Spleen (tissue), 11 donors: ENCODE measurements around the gene SLIT3. TPM values are rescaled to one million over a fixed set of nuclear protein-coding genes. Genes with fewer than 3 reads are reported as not detected.

ENCODE experiments used
- DNase-seq: peaks from one replicate; pipeline ENCODE4 v3.0.0-alpha.2; 2020
- H3K27ac ChIP-seq, 8 donors: fragments of 200-600 bp; sonication (generic) in 7 of 8; 1 replicate in 4 of 8; 2 replicates in 4 of 8; pipeline versions ENCODE4 v1.5.0 to v1.8.0; 2016 to 2021; ENCODE audit warnings: inconsistent platforms in 4 of 8, mild to moderate bottlenecking in 4 of 8, moderate library complexity in 1 of 8
- H3K27me3 ChIP-seq, 7 donors: fragments of 200-600 bp; sonication (generic) in 6 of 7; replicated peaks in 1 of 7; 1 replicate in 4 of 7; 2 replicates in 3 of 7; pipeline versions ENCODE4 v1.5.0 to v1.8.0; 2016 to 2021; ENCODE audit warnings: inconsistent platforms in 3 of 7, mild to moderate bottlenecking in 1 of 7
- H3K36me3 ChIP-seq, 6 donors: fragments of 200-600 bp; sonication (generic) in 5 of 6; 1 replicate in 4 of 6; 2 replicates in 2 of 6; pipeline versions ENCODE4 v1.5.0 to v1.8.0; 2016 to 2021; ENCODE audit warnings: inconsistent platforms in 2 of 6
- H3K4me1 ChIP-seq, 6 donors: fragments of 200-600 bp; sonication (generic) in 5 of 6; 1 replicate in 3 of 6; 2 replicates in 3 of 6; pipeline versions ENCODE4 v1.5.0 to v1.8.0; 2016 to 2021; ENCODE audit warnings: inconsistent platforms in 3 of 6
- H3K4me3 ChIP-seq, 8 donors: fragments of 200-600 bp; sonication (generic) in 7 of 8; 1 replicate in 4 of 8; 2 replicates in 4 of 8; pipeline versions ENCODE4 v1.5.0 to v1.8.0; 2016 to 2021; ENCODE audit warnings: inconsistent platforms in 4 of 8, mild to moderate bottlenecking in 4 of 8, moderate library complexity in 2 of 8
- H3K9me3 ChIP-seq, 8 donors: fragments of 200-600 bp; sonication (generic) in 7 of 8; 1 replicate in 4 of 8; 2 replicates in 4 of 8; pipeline versions ENCODE4 v1.5.0 to v1.8.0; 2016 to 2021; ENCODE audit warnings: inconsistent platforms in 4 of 8
- POLR2A ChIP-seq, 3 donors: fragments of 450-650 bp; IDR thresholded peaks; one replicate each; pipeline ENCODE4 v1.5.1; 2017; ENCODE audit warnings: antibody characterized with exemption in 3 of 3, mild to moderate bottlenecking in 1 of 3
- POLR2AphosphoS5 ChIP-seq, 3 donors: sonication (generic); formaldehyde crosslinking; IDR thresholded peaks; one replicate each; pipeline ENCODE4 v1.5.1; 2017; ENCODE audit warnings: antibody characterized with exemption in 3 of 3
- WGBS, 5 donors: extraction: QIAGEN DNeasy Blood & Tissue Kit in 3 of 5; methylation state at CpG; one replicate each; pipeline versions ENCODE4 v1.1.5 to v1.1.7; 2013 to 2018; 5-methylcytosine and 5-hydroxymethylcytosine counted together
- intact Hi-C: fragments of 100-400 bp; cut with DNase I; formaldehyde crosslinking; loops from one replicate; pipeline ENCODE4 v1.15.0; 2023; ENCODE audit warnings: low total_unique reads
- polyA plus RNA-seq, 3 donors: library from polyadenylated mRNA; stranded (reverse); fragments of 200-250 nt; gene quantifications; one replicate each; pipeline ENCODE4 v1.2.1, GENCODE V29; 2013
- total RNA-seq, 7 donors: library from RNA; depleted of rRNA in 3 of 7; stranded (reverse); fragments of >200 nt in 3 of 7; fragmentation: NEBNext Ultra II Directional in 4 of 7; extraction: Animal tissue kit (Norgen Biotek cat#: 25700) in 4 of 7; gene quantifications; one replicate each; pipeline versions ENCODE4 v1.1.0 to v1.2.1, GENCODE V29; 2016 to 2021
- TF ChIP-seq, protein P1 (sequence below), 11 experiments: fragments of 200-600 bp in 7 of 11; fragments of 450-650 bp in 4 of 11; sonication (generic) in 4 of 11; IDR thresholded peaks in 8 of 11; conservative IDR thresholded peaks in 3 of 11; 1 replicate in 7 of 11; 2 replicates in 4 of 11; pipeline versions ENCODE4 v1.4.0 to v1.8.0; 2016 to 2021; ENCODE audit warnings: antibody characterized with exemption in 11 of 11, inconsistent platforms in 4 of 11, mild to moderate bottlenecking in 1 of 11
- donor health status: healthy with polysubstance abuse.
- donor health status: DM: no; HTN: no; CAD: no; lungs with moderate emphysema.
- donor health status: DM: no; HTN: no; CAD: no.
- donor health status: Bipolar disorder and iron deficiency.
- donor health status: healthy.
- donor health status: DM: no; HTN: no; CAD: no.
- donor health status: DM: yes; HTN: yes; CAD: no.

Gene SLIT3
- total and polyA plus RNA-seq, 10 donors, result 0.33 to 54.0 (median 13.2) TPM

DNA sequence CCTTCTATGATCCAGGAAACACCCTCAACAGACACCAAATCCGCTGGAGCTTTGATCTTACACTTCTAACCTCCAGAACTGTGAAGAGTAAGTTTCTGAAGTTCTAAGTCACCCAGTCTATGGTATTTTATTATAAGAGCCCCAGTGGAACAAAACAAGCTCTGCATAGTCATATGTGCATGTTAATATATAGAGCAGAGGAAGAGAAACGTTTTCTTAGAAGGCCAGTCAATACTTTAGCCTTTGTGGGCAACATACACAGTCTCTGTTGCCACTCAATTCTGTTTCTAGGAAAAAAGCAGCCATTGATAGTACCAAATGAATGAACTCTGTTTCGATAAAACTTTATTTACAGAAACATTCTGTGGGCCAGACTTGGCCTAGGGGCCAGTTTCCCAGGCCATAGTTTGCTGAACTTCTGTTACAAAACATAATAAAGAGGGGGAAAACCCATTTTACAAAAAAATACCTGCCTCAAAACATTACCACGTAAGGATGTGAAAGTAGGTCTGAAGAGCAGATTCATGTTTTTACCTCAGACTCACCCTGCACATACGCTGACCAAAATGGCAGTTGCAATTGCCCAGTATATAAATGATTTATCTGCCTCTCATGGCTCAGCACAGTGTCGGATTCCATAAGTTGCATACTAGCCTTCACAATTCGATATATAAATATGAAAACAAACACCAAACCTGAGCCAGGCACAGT is 350.5 kb downstream of the SLIT3 start:
- H3K36me3 ChIP-seq, result no peaks in the 10 kb centered on the region
- WGBS, 5 donors, result 77 to 86% (median 80%) methylated on average over 7 of the region's 7 CpGs
- no peak for DNase-seq
- H3K4me3 ChIP-seq, result no peak overlapping the region
- no peak overlapping the region for H3K27ac ChIP-seq
- intact Hi-C loops, result no loop called here
- H3K9me3 ChIP-seq, result no peaks in the 10 kb centered on the region
- TF ChIP-seq POLR2A (IDR thresholded peaks at IDR 0.05), result no peak
- H3K4me1 ChIP-seq, result no peaks in the 10 kb centered on the region
- no peaks in the 10 kb centered on the region for H3K27me3 ChIP-seq

GRCh38 chr5:168948746-168949145 is 352.2 kb downstream of the SLIT3 start:
- TF ChIP-seq, protein P1, sequence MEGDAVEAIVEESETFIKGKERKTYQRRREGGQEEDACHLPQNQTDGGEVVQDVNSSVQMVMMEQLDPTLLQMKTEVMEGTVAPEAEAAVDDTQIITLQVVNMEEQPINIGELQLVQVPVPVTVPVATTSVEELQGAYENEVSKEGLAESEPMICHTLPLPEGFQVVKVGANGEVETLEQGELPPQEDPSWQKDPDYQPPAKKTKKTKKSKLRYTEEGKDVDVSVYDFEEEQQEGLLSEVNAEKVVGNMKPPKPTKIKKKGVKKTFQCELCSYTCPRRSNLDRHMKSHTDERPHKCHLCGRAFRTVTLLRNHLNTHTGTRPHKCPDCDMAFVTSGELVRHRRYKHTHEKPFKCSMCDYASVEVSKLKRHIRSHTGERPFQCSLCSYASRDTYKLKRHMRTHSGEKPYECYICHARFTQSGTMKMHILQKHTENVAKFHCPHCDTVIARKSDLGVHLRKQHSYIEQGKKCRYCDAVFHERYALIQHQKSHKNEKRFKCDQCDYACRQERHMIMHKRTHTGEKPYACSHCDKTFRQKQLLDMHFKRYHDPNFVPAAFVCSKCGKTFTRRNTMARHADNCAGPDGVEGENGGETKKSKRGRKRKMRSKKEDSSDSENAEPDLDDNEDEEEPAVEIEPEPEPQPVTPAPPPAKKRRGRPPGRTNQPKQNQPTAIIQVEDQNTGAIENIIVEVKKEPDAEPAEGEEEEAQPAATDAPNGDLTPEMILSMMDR (IDR thresholded peaks at IDR 0.05 in 8 of 11, conservative IDR thresholded peaks at IDR 0.05 in 3 of 11), result no peak
- TF ChIP-seq POLR2A (IDR thresholded peaks at IDR 0.05) (no peak), POLR2AphosphoS5 (IDR thresholded peaks at IDR 0.05) (no peak)
- WGBS, 5 donors, result 74 to 84% (median 78%) methylated on average over 3 of the region's 3 CpGs
- H3K4me1 ChIP-seq, result no peaks in the 10 kb centered on the region
- no peaks in the 10 kb centered on the region for H3K9me3 ChIP-seq
- H3K36me3 ChIP-seq, result no peaks in the 10 kb centered on the region
- intact Hi-C loops, result no loop called here
- H3K4me3 ChIP-seq, result no peak overlapping the region
- H3K27ac ChIP-seq, result no peak overlapping the region
- no peaks in the 10 kb centered on the region for H3K27me3 ChIP-seq
- DNase-seq, result no peak

DNA sequence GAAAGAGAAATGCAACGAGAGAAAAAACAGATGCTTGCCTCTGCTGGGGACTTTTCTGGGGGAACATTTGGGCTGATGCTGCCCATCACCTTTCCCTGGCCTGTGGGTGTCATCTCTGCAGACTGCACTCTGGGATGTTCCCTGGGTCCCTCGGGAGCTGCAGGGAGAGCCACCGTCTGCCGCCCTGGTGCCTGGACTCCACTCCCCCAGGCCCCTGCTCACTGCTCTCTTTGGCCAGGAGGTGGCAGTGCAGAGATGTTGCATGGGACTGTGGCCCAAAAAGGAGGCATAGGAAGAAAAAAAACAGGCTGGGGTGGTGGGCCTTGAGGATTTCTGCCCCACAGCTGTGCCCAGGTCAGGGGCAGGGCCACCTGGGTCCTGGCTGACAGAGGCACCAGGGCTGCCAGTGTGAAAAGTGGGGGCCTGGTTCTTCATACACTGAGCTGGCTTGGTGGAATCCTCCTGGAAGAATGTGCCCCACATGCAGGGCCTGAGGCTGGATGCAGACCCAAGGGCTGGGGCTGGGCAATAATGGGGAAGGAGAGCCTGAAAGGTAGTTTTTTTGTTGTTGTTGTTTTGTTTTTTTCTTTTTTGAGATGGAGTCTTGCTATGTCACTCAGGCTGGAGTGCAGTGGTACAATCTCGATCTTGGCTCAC is 353.6 kb downstream of the SLIT3 start:
- H3K36me3 ChIP-seq, result no peaks in the 10 kb centered on the region
- WGBS, 5 donors, result 46 to 54% (median 51%) methylated on average over 5 of the region's 5 CpGs
- intact Hi-C loops, result no loop called here
- no peaks in the 10 kb centered on the region for H3K9me3 ChIP-seq
- no peak overlapping the region for H3K27ac ChIP-seq
- no peaks in the 10 kb centered on the region for H3K27me3 ChIP-seq
- no peak overlapping the region for H3K4me3 ChIP-seq
- TF ChIP-seq POLR2A (IDR thresholded peaks at IDR 0.05), result no peak
- no peak for TF ChIP-seq POLR2AphosphoS5 (IDR thresholded peaks at IDR 0.05)
- TF ChIP-seq, protein P1 (IDR thresholded peaks at IDR 0.05 in 8 of 11, conservative IDR thresholded peaks at IDR 0.05 in 3 of 11), result peak in 9 of 11 experiments; percentile 38 to 76 (median 60)
- no peaks in the 10 kb centered on the region for H3K4me1 ChIP-seq
- DNase-seq, result no peak

DNA sequence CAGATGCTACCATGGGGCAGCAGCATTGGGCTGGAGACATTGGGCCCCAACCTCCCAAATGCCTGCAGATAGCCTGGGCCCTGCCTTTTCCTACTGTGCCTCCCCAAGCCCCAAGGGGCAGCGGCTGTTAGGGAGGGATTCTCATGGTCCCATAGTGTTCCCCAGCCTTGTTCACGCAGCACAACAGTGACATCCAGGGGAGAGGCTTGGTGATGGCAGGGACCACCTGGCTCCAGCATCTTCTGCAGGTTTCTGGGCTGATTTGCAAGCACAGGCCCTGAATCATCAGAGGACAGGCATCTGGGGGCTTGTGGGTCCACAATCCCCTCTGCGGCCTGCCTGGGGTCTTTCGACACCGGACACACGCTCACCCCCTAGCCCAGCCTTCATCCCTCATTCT is 354.6 kb downstream of the SLIT3 start:
- H3K4me1 ChIP-seq, result no peaks in the 10 kb centered on the region
- 86 to 99% (median 87%) methylated on average over 5 to 6 of the region's 6 CpGs for WGBS, 5 donors
- no peaks in the 10 kb centered on the region for H3K27me3 ChIP-seq
- H3K9me3 ChIP-seq, result no peaks in the 10 kb centered on the region
- H3K4me3 ChIP-seq, result no peak overlapping the region
- no peak for DNase-seq
- TF ChIP-seq, protein P1 (IDR thresholded peaks at IDR 0.05 in 8 of 11, conservative IDR thresholded peaks at IDR 0.05 in 3 of 11), result no peak
- no peak for TF ChIP-seq POLR2AphosphoS5 (IDR thresholded peaks at IDR 0.05)
- intact Hi-C loops, result no loop called here
- no peak overlapping the region for H3K27ac ChIP-seq
- no peaks in the 10 kb centered on the region for H3K36me3 ChIP-seq
